Neural progenitor cell (in vitro differentiated cells): Measurements from ENCODE around the gene CLDN3.

ENCODE experiments used
- CTCF ChIP-seq: fragments of 200-600 bp; sonication (generic); IDR thresholded peaks from 2 replicates; pipeline ENCODE4 v1.5.1; 2017; ENCODE audit warnings: antibody characterized with exemption, mild to moderate bottlenecking
- EZH2phosphoT487 ChIP-seq: fragments of 200-600 bp; sonication (generic); IDR thresholded peaks from 2 replicates; pipeline ENCODE4 v1.6.1; 2017; ENCODE audit warnings: antibody characterized with exemption

- TF ChIP-seq CTCF (no peak), EZH2phosphoT487 (no peak)
These were observed 46.3 kb downstream of the CLDN3 start for GRCh38 chr7:73723813-73724212.
